Measurements from ENCODE around the gene CACNA1D. TPM values are rescaled to one million over a fixed set of nuclear protein-coding genes. Genes with fewer than 3 reads are reported as not detected.
"Not testable (repeated sequence)": the region's sequence is repeated elsewhere in the genome, so short reads cannot be mapped to it uniquely, and the experiment has no call there.

The CACNA1D gene
- total RNA-seq, result not detected

DNA sequence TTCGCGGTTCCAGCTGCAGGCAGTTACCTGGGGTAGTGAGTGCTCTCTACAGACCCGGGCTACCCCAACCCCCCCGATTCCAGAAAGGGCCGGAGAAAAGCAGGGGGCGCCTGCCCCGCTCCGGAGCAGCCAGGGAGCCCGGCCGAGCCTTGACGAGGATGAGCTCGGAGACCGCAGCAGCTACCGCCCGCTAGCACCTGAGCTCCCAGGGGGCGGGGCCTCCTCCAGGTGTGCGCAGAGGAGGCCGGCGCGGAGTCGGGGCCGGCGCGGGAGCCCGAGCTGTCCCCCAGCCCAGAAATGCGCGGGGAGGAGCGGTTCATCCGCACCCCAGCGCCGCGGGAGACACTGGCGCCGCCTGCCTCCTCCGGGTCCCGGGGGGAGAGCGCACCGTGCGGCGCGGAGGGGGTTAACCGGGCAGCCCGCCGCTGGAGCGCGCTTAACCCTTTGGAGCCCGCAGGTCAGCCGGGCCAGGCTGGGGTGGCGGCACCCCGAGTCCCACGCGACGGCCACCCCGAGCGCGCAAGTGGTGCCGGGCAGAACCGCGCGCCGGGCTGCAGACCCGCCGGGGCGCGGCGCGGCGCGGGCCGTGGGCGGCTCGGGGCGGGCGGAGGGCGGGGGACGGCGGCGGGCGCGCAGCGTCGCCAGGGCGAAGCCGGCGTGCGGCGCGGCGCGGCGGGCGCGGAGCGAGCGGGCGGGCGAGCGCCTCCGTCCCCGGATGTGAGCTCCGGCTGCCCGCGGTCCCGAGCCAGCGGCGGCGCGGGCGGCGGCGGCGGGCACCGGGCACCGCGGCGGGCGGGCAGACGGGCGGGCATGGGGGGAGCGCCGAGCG lies at the start of gene CACNA1D:
CACNA1D (plus strand) TSS at position 649 of the 829 bp plus-strand sequence. CDS start 556 bp downstream, outside the sequence.
- peaks cover 50% of the 10 kb centered on the region for H3K27me3 Mint-ChIP-seq (ENCODE audit: low read depth)
- DNase-seq, result no peak
- H3K4me3 Mint-ChIP-seq, result peak within 1 kb of the TSS; percentile 49

DNA sequence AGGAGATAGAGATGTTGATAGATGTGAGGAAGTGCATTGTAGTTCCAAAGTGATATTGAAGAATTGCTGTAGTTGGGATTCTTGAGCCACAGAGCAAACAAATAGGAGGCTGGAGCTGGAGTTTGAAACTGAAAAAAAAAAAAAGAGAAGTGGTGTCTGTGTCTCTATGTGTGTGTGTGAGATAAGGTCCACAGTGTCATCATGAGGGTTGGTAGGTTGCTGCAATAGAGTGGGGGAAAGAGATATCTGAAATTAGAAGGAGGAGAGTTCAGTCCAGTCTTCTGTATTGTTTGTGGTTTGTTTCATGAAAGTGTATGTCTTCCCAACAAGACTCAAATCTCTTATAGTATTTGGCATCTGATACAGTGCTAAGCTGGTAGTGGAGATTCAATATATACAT lies 37.3 kb upstream of the CACNA1D start:
- intact Hi-C loops (cut with micrococcal nuclease), result no loop called here
- CTCF ChIA-PET, result no interaction called here
- H3K36me3 Mint-ChIP-seq (ENCODE audit: low read depth), result no peaks in the 10 kb centered on the region
- H3K27me3 Mint-ChIP-seq (ENCODE audit: low read depth), result peaks cover 8% of the 10 kb centered on the region
- no peaks in the 10 kb centered on the region for H3K9me3 Mint-ChIP-seq
- H3K4me1 Mint-ChIP-seq (ENCODE audit: low read depth), result no peaks in the 10 kb centered on the region
- no peak overlapping the region for H3K4me3 Mint-ChIP-seq
- no peak overlapping the region for H3K27ac Mint-ChIP-seq
- no peak for DNase-seq

More for the DNA sequence above, at the start of gene CACNA1D:
- Mint-ChIP-seq H3K4me1 (ENCODE audit: low read depth) (peaks cover 7% of the 10 kb centered on the region), H3K36me3 (ENCODE audit: low read depth) (no peaks in the 10 kb centered on the region), H3K9me3 (no peaks in the 10 kb centered on the region), H3K27ac (no peak within 1 kb of the TSS)
- CTCF ChIA-PET, result interaction anchor here (0.6 kb wide), 2 partner anchors 27 to 159 kb away, joined by 3 to 4 read pairs; no protein-coding TSS in a partner anchor
- intact Hi-C loops (cut with micrococcal nuclease), result loop anchor here (10.0 kb wide), 1 partner anchor 379 kb away; no protein-coding TSS in a partner anchor

DNA sequence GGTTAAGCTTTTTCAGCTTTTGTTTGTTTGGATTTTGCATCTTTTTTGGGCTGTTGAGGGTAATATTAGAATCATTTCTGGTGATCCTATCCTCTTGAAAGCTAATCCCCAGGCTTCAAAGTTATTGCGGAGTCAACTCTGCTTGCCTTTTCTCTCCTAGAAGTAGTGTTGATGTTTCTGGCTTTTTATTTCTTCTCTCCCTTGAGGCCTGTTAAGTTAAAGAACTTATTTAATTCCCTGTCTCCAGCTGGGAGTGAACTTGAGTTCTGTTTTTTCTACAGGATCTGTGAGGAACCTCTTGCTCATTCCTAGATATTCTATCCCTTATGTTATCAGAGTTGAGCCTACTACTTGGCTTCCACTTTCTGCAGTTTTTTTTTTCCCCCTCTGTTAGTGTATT lies 34.1 kb upstream of the CACNA1D start:
- Mint-ChIP-seq H3K27ac (no peak overlapping the region), H3K4me3 (no peak overlapping the region), H3K36me3 (ENCODE audit: low read depth) (no peaks in the 10 kb centered on the region), H3K4me1 (ENCODE audit: low read depth) (no peaks in the 10 kb centered on the region), H3K9me3 (peaks cover 1% of the 10 kb centered on the region), H3K27me3 (ENCODE audit: low read depth) (peaks cover 11% of the 10 kb centered on the region)
- DNase-seq, result no peak
- intact Hi-C loops (cut with micrococcal nuclease), result no loop called here
- CTCF ChIA-PET, result no interaction called here

- Mint-ChIP-seq H3K36me3 (ENCODE audit: low read depth) (no peaks in the 10 kb centered on the region), H3K27me3 (ENCODE audit: low read depth) (peaks cover 12% of the 10 kb centered on the region), H3K27ac (no peak overlapping the region), H3K4me1 (ENCODE audit: low read depth) (no peaks in the 10 kb centered on the region), H3K4me3 (no peak overlapping the region), H3K9me3 (peaks cover 5% of the 10 kb centered on the region)
- CTCF ChIA-PET, result no interaction called here
- DNase-seq, result no peak
- intact Hi-C loops (cut with micrococcal nuclease), result no loop called here
These were observed 30.0 kb upstream of the CACNA1D start for GRCh38 chr3:53464424-53464823.

DNA sequence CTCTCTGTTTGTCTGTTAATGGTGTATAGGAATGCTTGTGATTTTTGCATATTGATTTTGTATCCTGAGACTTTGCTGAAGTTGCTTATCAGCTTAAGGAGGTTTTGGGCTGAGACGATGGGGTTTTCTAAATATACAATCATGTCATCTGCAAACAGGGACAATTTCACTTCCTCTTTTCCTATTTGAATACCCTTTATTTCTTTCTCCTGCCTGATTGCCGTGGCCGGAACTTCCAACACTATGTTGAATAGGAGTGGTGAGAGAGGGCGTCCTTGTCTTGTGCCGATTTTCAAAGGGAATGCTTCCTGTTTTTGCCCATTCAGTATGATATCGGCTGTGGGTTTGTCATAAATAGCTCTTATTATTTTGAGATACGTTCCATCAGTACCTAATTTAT lies 24.7 kb upstream of the CACNA1D start:
- H3K27ac Mint-ChIP-seq; CTCF ChIA-PET; DNase-seq; H3K9me3 Mint-ChIP-seq; H3K4me3 Mint-ChIP-seq; H3K4me1 Mint-ChIP-seq (ENCODE audit: low read depth); H3K36me3 Mint-ChIP-seq (ENCODE audit: low read depth); intact Hi-C loops (cut with micrococcal nuclease): not testable (repeated sequence)
- peaks cover 26% of the 10 kb centered on the region for H3K27me3 Mint-ChIP-seq (ENCODE audit: low read depth)

DNA sequence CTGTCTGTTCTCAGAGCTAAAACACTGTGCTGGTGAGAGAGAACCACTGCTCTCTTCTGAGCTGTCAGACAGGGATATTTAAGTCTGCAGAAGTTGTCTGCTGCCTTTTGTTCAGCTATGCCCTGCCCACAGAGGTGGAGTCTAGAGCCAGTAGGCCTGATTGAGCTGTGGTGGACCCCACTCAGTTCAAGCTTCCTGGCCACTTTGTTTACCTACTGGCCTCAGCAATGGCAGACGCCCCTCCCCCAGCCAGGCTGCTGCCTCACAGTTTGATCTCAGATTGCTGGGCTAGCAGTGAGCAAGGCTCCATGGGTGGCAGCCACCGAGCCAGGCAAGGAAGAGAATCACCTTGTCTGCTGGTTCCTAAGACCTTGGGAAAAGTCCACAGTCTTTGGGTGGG lies 21.0 kb upstream of the CACNA1D start:
- CTCF ChIA-PET, result no interaction called here
- H3K27ac Mint-ChIP-seq, result no peak overlapping the region
- H3K4me1 Mint-ChIP-seq (ENCODE audit: low read depth), result no peaks in the 10 kb centered on the region
- H3K4me3 Mint-ChIP-seq, result no peak overlapping the region
- intact Hi-C loops (cut with micrococcal nuclease), result no loop called here
- DNase-seq, result no peak
- no peaks in the 10 kb centered on the region for H3K36me3 Mint-ChIP-seq (ENCODE audit: low read depth)
- peaks cover 30% of the 10 kb centered on the region for H3K27me3 Mint-ChIP-seq (ENCODE audit: low read depth)
- peaks cover 7% of the 10 kb centered on the region for H3K9me3 Mint-ChIP-seq

GRCh38 chr3:53476372-53476771 lies 18.0 kb upstream of the CACNA1D start:
- intact Hi-C loops (cut with micrococcal nuclease); H3K36me3 Mint-ChIP-seq (ENCODE audit: low read depth); H3K9me3 Mint-ChIP-seq; CTCF ChIA-PET; H3K27ac Mint-ChIP-seq; H3K4me3 Mint-ChIP-seq; H3K4me1 Mint-ChIP-seq (ENCODE audit: low read depth); DNase-seq: not testable (repeated sequence)
- peaks cover 34% of the 10 kb centered on the region for H3K27me3 Mint-ChIP-seq (ENCODE audit: low read depth)

- H3K27ac Mint-ChIP-seq; DNase-seq; H3K36me3 Mint-ChIP-seq (ENCODE audit: low read depth); intact Hi-C loops (cut with micrococcal nuclease); H3K4me1 Mint-ChIP-seq (ENCODE audit: low read depth); H3K4me3 Mint-ChIP-seq; H3K9me3 Mint-ChIP-seq: not testable (repeated sequence)
- CTCF ChIA-PET, result interaction anchor here (0.6 kb wide), 1 partner anchor 9 kb away, joined by 5 read pairs; no protein-coding TSS in a partner anchor
- peaks cover 38% of the 10 kb centered on the region for H3K27me3 Mint-ChIP-seq (ENCODE audit: low read depth)
These were observed 16.7 kb upstream of the CACNA1D start for GRCh38 chr3:53477689-53478088.

DNA sequence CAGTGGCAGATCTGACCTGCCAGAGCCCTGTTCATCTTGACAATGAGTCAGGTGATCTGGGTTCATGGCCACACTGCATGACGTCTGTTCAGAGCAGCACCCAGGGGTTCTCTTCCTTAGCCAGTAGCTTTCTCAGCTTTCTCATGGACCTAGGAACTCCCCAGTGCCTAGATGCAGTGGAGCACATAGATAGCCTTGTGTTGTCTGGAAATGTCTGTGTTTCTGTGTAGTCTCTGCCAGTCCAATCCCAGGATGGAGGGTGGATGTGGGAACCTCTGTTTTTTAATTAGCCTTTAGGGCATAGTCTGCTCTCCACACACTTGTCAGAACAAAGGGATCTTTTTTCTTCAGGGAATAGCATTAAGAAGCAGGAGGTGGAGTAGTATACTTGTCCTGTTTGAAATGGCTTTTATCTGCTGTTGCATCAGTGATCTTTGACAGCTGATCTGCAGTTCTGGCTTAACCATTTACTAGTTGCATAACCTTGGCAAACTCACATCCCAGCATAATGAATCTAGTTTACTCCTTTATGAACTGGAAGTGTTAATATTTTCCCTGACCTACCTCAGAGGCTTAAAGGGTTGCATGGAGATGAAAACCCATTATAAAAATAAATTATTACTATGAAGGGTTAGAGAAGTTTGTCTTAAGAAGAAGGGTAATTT lies 16.1 kb upstream of the CACNA1D start:
- intact Hi-C loops (cut with micrococcal nuclease), result no loop called here
- H3K36me3 Mint-ChIP-seq (ENCODE audit: low read depth), result no peaks in the 10 kb centered on the region
- H3K4me1 Mint-ChIP-seq (ENCODE audit: low read depth), result no peaks in the 10 kb centered on the region
- CTCF ChIA-PET, result interaction anchor here (0.6 kb wide), 1 partner anchor 8 kb away, joined by 5 read pairs; no protein-coding TSS in a partner anchor
- H3K4me3 Mint-ChIP-seq, result no peak overlapping the region
- H3K27ac Mint-ChIP-seq, result no peak overlapping the region
- no peaks in the 10 kb centered on the region for H3K9me3 Mint-ChIP-seq
- DNase-seq, result no peak
- H3K27me3 Mint-ChIP-seq (ENCODE audit: low read depth), result peaks cover 38% of the 10 kb centered on the region

DNA sequence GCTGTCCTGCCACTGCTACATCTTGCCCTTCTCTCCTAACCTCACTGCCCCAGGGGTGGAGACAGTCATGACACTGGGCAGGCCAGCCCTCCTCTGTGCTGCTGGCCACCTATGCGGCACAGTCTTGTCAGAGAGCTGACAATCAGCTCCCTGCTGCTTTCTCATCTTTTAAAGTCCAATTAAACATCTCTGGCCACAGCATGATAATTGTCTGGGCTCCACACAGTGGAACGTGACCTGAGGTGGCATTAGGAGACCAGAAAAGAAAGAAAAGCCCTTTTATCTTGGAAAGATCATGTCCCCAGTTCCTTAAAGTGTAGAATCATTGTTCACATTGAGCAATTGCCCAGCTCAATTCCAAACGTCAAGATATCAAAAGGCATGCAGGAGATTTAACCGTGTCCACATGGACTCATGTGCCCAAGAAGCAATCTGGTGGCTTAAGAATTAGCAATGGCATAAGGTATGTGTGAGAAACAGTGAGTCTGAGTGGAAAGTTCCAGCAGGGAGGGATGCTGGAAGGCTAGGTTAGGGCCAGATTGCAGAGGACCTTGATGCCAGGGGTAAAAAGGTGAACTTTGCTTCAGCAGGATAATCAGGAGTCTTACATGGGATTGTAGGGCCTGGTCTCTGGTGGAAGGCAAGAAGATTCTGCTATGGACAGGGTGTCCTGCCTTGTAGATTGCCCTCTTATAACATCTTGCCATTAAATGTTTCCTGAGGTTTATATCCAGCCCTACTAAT lies 15.3 kb upstream of the CACNA1D start:
- DNase-seq, result no peak
- no peaks in the 10 kb centered on the region for H3K4me1 Mint-ChIP-seq (ENCODE audit: low read depth)
- no peak overlapping the region for H3K27ac Mint-ChIP-seq
- intact Hi-C loops (cut with micrococcal nuclease), result no loop called here
- CTCF ChIA-PET, result no interaction called here
- H3K27me3 Mint-ChIP-seq (ENCODE audit: low read depth), result peaks cover 32% of the 10 kb centered on the region
- no peaks in the 10 kb centered on the region for H3K9me3 Mint-ChIP-seq
- no peaks in the 10 kb centered on the region for H3K36me3 Mint-ChIP-seq (ENCODE audit: low read depth)
- H3K4me3 Mint-ChIP-seq, result no peak overlapping the region

DNA sequence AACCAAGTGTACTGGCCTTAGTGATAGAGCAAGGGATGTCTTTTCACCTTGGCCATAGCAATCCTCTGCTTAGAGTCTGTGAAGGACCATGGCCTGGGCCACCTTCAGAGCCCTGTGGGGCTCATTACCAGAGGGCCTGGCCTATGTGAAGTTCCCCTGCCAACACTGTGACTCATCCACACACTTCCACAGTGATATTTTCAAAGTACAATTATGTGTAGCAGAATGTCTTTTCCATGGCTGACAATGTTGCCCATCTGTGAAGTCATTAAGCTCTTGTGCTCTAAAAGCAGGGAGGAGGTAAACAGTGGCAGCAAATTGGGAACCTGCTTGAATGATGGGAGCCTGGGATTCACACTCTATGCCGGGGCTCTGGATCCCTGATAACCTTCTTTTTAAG lies 12.2 kb upstream of the CACNA1D start:
- H3K4me3 Mint-ChIP-seq, result no peak overlapping the region
- intact Hi-C loops (cut with micrococcal nuclease), result no loop called here

DNA sequence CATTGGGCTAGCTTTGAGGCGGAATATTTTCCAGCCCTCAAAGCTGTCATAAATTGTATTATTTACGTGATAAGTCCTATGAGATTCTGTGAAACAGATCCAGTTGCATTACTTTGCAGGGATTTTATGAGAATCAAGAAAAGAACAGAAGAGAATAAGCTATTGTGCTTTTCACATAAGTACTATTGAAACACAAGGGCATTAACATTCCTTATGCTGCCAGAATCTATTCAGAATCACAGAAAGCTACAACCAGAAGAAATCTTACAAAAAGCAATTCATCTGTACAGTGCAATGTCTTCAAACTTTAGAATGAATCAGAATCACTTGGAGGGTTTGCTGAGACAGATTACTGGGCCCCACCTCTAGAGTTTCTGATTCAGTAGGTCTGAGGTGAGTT lies 10.6 kb upstream of the CACNA1D start:
- intact Hi-C loops (cut with micrococcal nuclease), result no loop called here

More for the DNA sequence above, 12.2 kb upstream of the CACNA1D start:
- Mint-ChIP-seq H3K27ac (no peak overlapping the region), H3K36me3 (ENCODE audit: low read depth) (no peaks in the 10 kb centered on the region), H3K27me3 (ENCODE audit: low read depth) (peaks cover 24% of the 10 kb centered on the region), H3K4me1 (ENCODE audit: low read depth) (no peaks in the 10 kb centered on the region), H3K9me3 (no peaks in the 10 kb centered on the region)
- CTCF ChIA-PET, result no interaction called here
- DNase-seq, result no peak

More for the DNA sequence above, 10.6 kb upstream of the CACNA1D start:
- no peak for DNase-seq
- CTCF ChIA-PET, result no interaction called here
- Mint-ChIP-seq H3K27me3 (ENCODE audit: low read depth) (peaks cover 18% of the 10 kb centered on the region), H3K4me3 (no peak overlapping the region), H3K9me3 (no peaks in the 10 kb centered on the region), H3K36me3 (ENCODE audit: low read depth) (no peaks in the 10 kb centered on the region), H3K4me1 (ENCODE audit: low read depth) (no peaks in the 10 kb centered on the region), H3K27ac (no peak overlapping the region)
